Epidermal melanocyte (primary cell): ENCODE measurements around the gene CDH4.

Experiments used
- DNase-seq: peaks from one replicate; pipeline ENCODE4 v3.0.0; 2011; ENCODE audit warnings: low spot score; ENCODE audit not compliant: insufficient read length

Gene CDH4

GRCh38 chr20:61646453-61646852 is 394.4 kb downstream of the CDH4 start:
- DNase-seq: no peak

GRCh38 chr20:61646986-61647385 is 394.9 kb downstream of the CDH4 start:
- no peak for DNase-seq

GRCh38 chr20:61647702-61648101 is 395.6 kb downstream of the CDH4 start:
- no peak for DNase-seq

GRCh38 chr20:61649105-61649859 is 397.2 kb downstream of the CDH4 start:
- no peak for DNase-seq

GRCh38 chr20:61649860-61650162 is 397.8 kb downstream of the CDH4 start:
- DNase-seq: no peak

GRCh38 chr20:61650912-61651733 is 399.1 kb downstream of the CDH4 start:
- DNase-seq: no peak

- DNase-seq: no peak
Measured at GRCh38 chr20:61652146-61652545, 400.1 kb downstream of the CDH4 start.

- no peak for DNase-seq
Measured at GRCh38 chr20:61654726-61655125, 402.7 kb downstream of the CDH4 start.

- no peak for DNase-seq
Measured at GRCh38 chr20:61655591-61655990, 403.5 kb downstream of the CDH4 start.

- DNase-seq: no peak
Measured at GRCh38 chr20:61656198-61656597, 404.1 kb downstream of the CDH4 start.

- DNase-seq: no peak
Measured at GRCh38 chr20:61657721-61658377, 405.8 kb downstream of the CDH4 start.

GRCh38 chr20:61658563-61658962 is 406.5 kb downstream of the CDH4 start:
- no peak for DNase-seq

GRCh38 chr20:61659246-61659993 is 407.4 kb downstream of the CDH4 start:
- no peak for DNase-seq

- no peak for DNase-seq
Measured at GRCh38 chr20:61659994-61660346, 407.9 kb downstream of the CDH4 start.

GRCh38 chr20:61660559-61660958 is 408.5 kb downstream of the CDH4 start:
- DNase-seq: no peak

GRCh38 chr20:61661025-61661424 is 409.0 kb downstream of the CDH4 start:
- no peak for DNase-seq

- no peak for DNase-seq
Measured at GRCh38 chr20:61661583-61661982, 409.5 kb downstream of the CDH4 start.

- DNase-seq: no peak
Measured at GRCh38 chr20:61662226-61662967, 410.3 kb downstream of the CDH4 start.

GRCh38 chr20:61662968-61663331 is 410.9 kb downstream of the CDH4 start:
- DNase-seq: no peak

GRCh38 chr20:61663521-61664425 is 411.7 kb downstream of the CDH4 start:
- no peak for DNase-seq
